CD4-positive, alpha-beta T cell treated with Interleukin-6 for 4 hours (primary cell): ENCODE results near the gene IL17RC.

Experiments
- DNase-seq: peaks from one replicate; pipeline ENCODE4 v3.0.0-alpha.2; 2020; ENCODE audit warnings: mixed read lengths

IL17RC gene

GRCh38 chr3:9946112-9947024, 29.5 kb downstream of the IL17RC start:
- peak; percentile 81 for DNase-seq

GRCh38 chr3:9947025-9947995, 30.4 kb downstream of the IL17RC start:
- no peak for DNase-seq

- no peak for DNase-seq
Measured at GRCh38 chr3:9948586-9948985, 31.7 kb downstream of the IL17RC start.

- DNase-seq: no peak
Measured at GRCh38 chr3:9949115-9949514, 32.2 kb downstream of the IL17RC start.

- no peak for DNase-seq
Measured at GRCh38 chr3:9949626-9950025, 32.7 kb downstream of the IL17RC start.

- peak; percentile 20 for DNase-seq
Measured at GRCh38 chr3:9951126-9951525, 34.2 kb downstream of the IL17RC start.

GRCh38 chr3:9951598-9951961, 34.7 kb downstream of the IL17RC start:
- DNase-seq: peak; percentile 5

- peak; percentile 65 for DNase-seq
Measured at GRCh38 chr3:9951962-9952805, 35.3 kb downstream of the IL17RC start, which contains the start of gene PRRT3. TSS of gene PRRT3 (minus strand) at chr3:9952408. CDS start at chr3:9950115, 2,293 bp downstream.

- no peak for DNase-seq
Measured at GRCh38 chr3:9955067-9955502, 38.2 kb downstream of the IL17RC start.

- DNase-seq: no peak
Measured at GRCh38 chr3:9955611-9956352, 38.9 kb downstream of the IL17RC start.

- DNase-seq: no peak
Measured at GRCh38 chr3:9957214-9957613, 40.3 kb downstream of the IL17RC start.

- DNase-seq: no peak
Measured at GRCh38 chr3:9965200-9965875, 48.4 kb downstream of the IL17RC start.

GRCh38 chr3:9966841-9967240, 49.9 kb downstream of the IL17RC start:
- DNase-seq: no peak

GRCh38 chr3:9969632-9970019, 52.7 kb downstream of the IL17RC start:
- no peak for DNase-seq

GRCh38 chr3:9970020-9970652, 53.2 kb downstream of the IL17RC start:
- no peak for DNase-seq

- DNase-seq: no peak
Measured at GRCh38 chr3:9976721-9977709, 60.1 kb downstream of the IL17RC start.

- no peak for DNase-seq
Measured at GRCh38 chr3:9978710-9979305, 61.9 kb downstream of the IL17RC start.

- DNase-seq: no peak
Measured at GRCh38 chr3:9980251-9980650, 63.4 kb downstream of the IL17RC start.
